CD14-positive monocyte (primary cell): ENCODE data around the gene ADAMTSL1. TPM values are rescaled to one million over a fixed set of nuclear protein-coding genes. Genes with fewer than 3 reads are reported as not detected.

Experiments
- DNase-seq, 3 donors: peaks; one replicate each; pipeline ENCODE4 v3.0.0-alpha.2; 2011 to 2022
- H2AFZ ChIP-seq: 2 replicates; pipeline ENCODE4 v1.6.0; 2012; ENCODE audit warnings: mild to moderate bottlenecking, low read depth, low read length, inconsistent platforms; ENCODE audit not compliant: insufficient read depth, poor library complexity, severe bottlenecking
- H3K27ac ChIP-seq, 2 donors: 1 replicate in 1 of 2; 2 replicates in 1 of 2; pipeline ENCODE4 v1.5.1; 2012 to 2013; ENCODE audit warnings: low read length in 2 of 2, control low read depth in 1 of 2, inconsistent platforms in 1 of 2, low read depth in 1 of 2, mild to moderate bottlenecking in 1 of 2
- H3K27me3 ChIP-seq, 2 donors: one replicate each; pipeline versions ENCODE4 v1.6.0 to v1.6.1; 2011 to 2013; ENCODE audit warnings: low read length in 2 of 2; ENCODE audit not compliant: control insufficient read depth in 2 of 2, insufficient read depth in 2 of 2
- H3K36me3 ChIP-seq, 2 donors: replicated peaks in 1 of 2; 1 replicate in 1 of 2; 2 replicates in 1 of 2; pipeline versions ENCODE4 v1.5.1 to v1.6.1; 2012 to 2013; ENCODE audit warnings: low read length in 2 of 2, control low read depth in 1 of 2, inconsistent platforms in 1 of 2, mild to moderate bottlenecking in 1 of 2; ENCODE audit not compliant: insufficient read depth in 2 of 2, control insufficient read depth in 1 of 2
- H3K4me1 ChIP-seq, 2 donors: 1 replicate in 1 of 2; 2 replicates in 1 of 2; pipeline versions ENCODE4 v1.5.1 to v1.6.1; 2012 to 2013; ENCODE audit warnings: low read length in 2 of 2, control low read depth in 1 of 2, inconsistent platforms in 1 of 2, mild to moderate bottlenecking in 1 of 2, moderate library complexity in 1 of 2; ENCODE audit not compliant: insufficient read depth in 2 of 2, control insufficient read depth in 1 of 2
- H3K4me2 ChIP-seq: replicated peaks from 2 replicates; pipeline ENCODE3; 2012; ENCODE audit warnings: low read length, moderate library complexity, mild to moderate bottlenecking; ENCODE audit not compliant: poor library complexity, severe bottlenecking; ENCODE audit errors: extremely low read depth
- H3K4me3 ChIP-seq, 3 experiments: fragments of 200-600 bp in 1 of 3; sonication (generic) in 1 of 3; replicated peaks in 1 of 3; 1 replicate in 2 of 3; 2 replicates in 1 of 3; pipeline ENCODE4 v1.5.1; 2011 to 2013; ENCODE audit warnings: low read length in 3 of 3, mild to moderate bottlenecking in 3 of 3, control low read depth in 2 of 3, low read depth in 2 of 3, inconsistent platforms in 1 of 3, moderate library complexity in 1 of 3
- H3K79me2 ChIP-seq: 2 replicates; pipeline ENCODE4 v1.6.0; 2012; ENCODE audit warnings: mild to moderate bottlenecking, control low read depth, inconsistent platforms, low read length, moderate library complexity; ENCODE audit not compliant: insufficient read depth
- H3K9ac ChIP-seq: 2 replicates; pipeline ENCODE4 v1.6.0; 2017; ENCODE audit warnings: low read length, mild to moderate bottlenecking; ENCODE audit not compliant: insufficient read depth, poor library complexity, severe bottlenecking
- H3K9me3 ChIP-seq, 2 donors: replicated peaks in 1 of 2; 1 replicate in 1 of 2; 2 replicates in 1 of 2; pipeline versions ENCODE4 v1.5.1 to v1.6.1; 2012 to 2013; ENCODE audit warnings: low read length in 2 of 2, control low read depth in 1 of 2; ENCODE audit not compliant: control insufficient read depth in 1 of 2, insufficient read depth in 1 of 2
- H4K20me1 ChIP-seq: 2 replicates; pipeline ENCODE4 v1.6.0; 2012; ENCODE audit warnings: mild to moderate bottlenecking, low read length, control low read depth, moderate library complexity; ENCODE audit not compliant: insufficient read depth
- H3K27ac Mint-ChIP-seq, 7 donors: one replicate each; pipeline ENCODE4 v1.8.0; 2020; ENCODE audit warnings: mild to moderate bottlenecking in 7 of 7, mixed read lengths in 7 of 7, moderate library complexity in 6 of 7, inconsistent platforms in 2 of 7
- H3K27me3 Mint-ChIP-seq, 3 donors: one replicate each; pipeline ENCODE4 v1.8.0; 2021 to 2022; ENCODE audit warnings: low read depth in 3 of 3, mild to moderate bottlenecking in 3 of 3, mixed read lengths in 3 of 3, moderate library complexity in 3 of 3, inconsistent platforms in 1 of 3
- H3K36me3 Mint-ChIP-seq, 2 donors: one replicate each; pipeline ENCODE4 v1.8.0; 2020; ENCODE audit warnings: mixed read lengths in 2 of 2, inconsistent platforms in 1 of 2, mild to moderate bottlenecking in 1 of 2
- H3K4me1 Mint-ChIP-seq: one replicate; pipeline ENCODE4 v1.8.0; 2020; ENCODE audit warnings: mild to moderate bottlenecking, mixed read lengths
- H3K4me3 Mint-ChIP-seq, 2 donors: one replicate each; pipeline ENCODE4 v1.8.0; 2020; ENCODE audit warnings: mild to moderate bottlenecking in 2 of 2, mixed read lengths in 2 of 2, moderate library complexity in 1 of 2
- H3K9me3 Mint-ChIP-seq, 7 donors: one replicate each; pipeline ENCODE4 v1.8.0; 2020 to 2022; ENCODE audit warnings: mixed read lengths in 7 of 7, mild to moderate bottlenecking in 6 of 7, moderate library complexity in 6 of 7, inconsistent platforms in 2 of 7
- CTCF ChIP-seq: fragments of 200-600 bp; IDR thresholded peaks from one replicate; pipeline ENCODE4 v1.8.0; 2022; ENCODE audit warnings: antibody characterized with exemption, mild to moderate bottlenecking
- WGBS: methylation state at CpG from one replicate; pipeline ENCODE4 v1.1.5; 2013; ENCODE audit warnings: missing lambda C conversion rate; ENCODE audit not compliant: insufficient coverage; 5-methylcytosine and 5-hydroxymethylcytosine counted together
- intact Hi-C, 2 donors: fragments of 100-400 bp; cut with micrococcal nuclease; formaldehyde crosslinking; loops; one replicate each; pipeline versions ENCODE4 v1.15.0 to v1.15.1; 2023
- polyA plus RNA-seq, 3 donors: library from polyadenylated mRNA; depleted of rRNA in 1 of 3; unstranded in 2 of 3; stranded (reverse) in 1 of 3; fragments of 300-500 nt in 2 of 3; fragments of >200 nt in 1 of 3; fragmentation: Illumina TruSeq in 2 of 3; gene quantifications; 1 replicate in 2 of 3; 2 replicates in 1 of 3; pipeline ENCODE4 v1.2.3, GENCODE V29; 2012 to 2021

The ADAMTSL1 gene
- polyA plus RNA-seq, 3 donors = not detected

GRCh38 chr9:18798106-18798505 lies 324.2 kb downstream of the ADAMTSL1 start:
- peaks cover 3 to 5% (median 3%) of the 10 kb centered on the region in 3 donors for H3K27me3 Mint-ChIP-seq
- no peak overlapping the region for H3K4me3 Mint-ChIP-seq
- Histone ChIP-seq H3K4me3 (no peak overlapping the region), H3K79me2 (no peaks in the 10 kb centered on the region), H3K9me3 (no peaks in the 10 kb centered on the region), H3K9ac (no peak overlapping the region), H3K27ac (no peak overlapping the region), H3K4me1 (no peaks in the 10 kb centered on the region), H2AFZ (no peak overlapping the region), H3K36me3 (no peaks in the 10 kb centered on the region), H3K4me2 (no peak overlapping the region), H3K27me3 (no peaks in the 10 kb centered on the region), H4K20me1 (no peaks in the 10 kb centered on the region)
- intact Hi-C loops = no loop called here
- no peaks in the 10 kb centered on the region for H3K36me3 Mint-ChIP-seq
- WGBS = no CpG with 5 or more reads among the region's 1 CpG
- no peaks in the 10 kb centered on the region for H3K4me1 Mint-ChIP-seq
- peaks cover 0 to 1% (median 0%) of the 10 kb centered on the region in 7 donors for H3K9me3 Mint-ChIP-seq
- no peak for DNase-seq
- no peak overlapping the region for H3K27ac Mint-ChIP-seq
- no peak for TF ChIP-seq CTCF

- Mint-ChIP-seq H3K4me1 (no peaks in the 10 kb centered on the region), H3K4me3 (no peak overlapping the region), H3K27me3 (peaks cover 3 to 5% (median 4%) of the 10 kb centered on the region in 3 donors), H3K27ac (no peak overlapping the region), H3K36me3 (no peaks in the 10 kb centered on the region), H3K9me3 (peaks cover 0 to 1% (median 0%) of the 10 kb centered on the region in 7 donors)
- TF ChIP-seq CTCF = no peak
- Histone ChIP-seq H3K4me3 (no peak overlapping the region), H4K20me1 (no peaks in the 10 kb centered on the region), H2AFZ (no peak overlapping the region), H3K9ac (no peak overlapping the region), H3K27me3 (no peaks in the 10 kb centered on the region), H3K4me2 (no peak overlapping the region), H3K9me3 (no peaks in the 10 kb centered on the region), H3K4me1 (no peaks in the 10 kb centered on the region), H3K27ac (no peak overlapping the region), H3K36me3 (no peaks in the 10 kb centered on the region), H3K79me2 (no peaks in the 10 kb centered on the region)
- WGBS = 89% methylated on average over 5 of the region's 5 CpGs
- no peak for DNase-seq
- intact Hi-C loops = no loop called here
Observed at GRCh38 chr9:18798508-18799290, 324.7 kb downstream of the ADAMTSL1 start.
